RWPE1 (cell line): ENCODE results near the gene CREB3L4.

ENCODE experiments used
- CTCF ChIA-PET: fragments of 350-600 bp; sonication (Branson Sonifier 250); formaldehyde crosslinking; extraction: SDS; loops from one replicate; lab custom pipeline; 2021; lab: Yijun Ruan, JAX
- POLR2A ChIA-PET: fragments of 400-600 bp; formaldehyde crosslinking; extraction: SDS; loops from one replicate; lab custom pipeline; 2020; ENCODE audit warnings: antibody characterized with exemption; ENCODE audit not compliant: low non-redundant PET; lab: Yijun Ruan, JAX
- DNase-seq: peaks from one replicate; pipeline ENCODE4 v3.0.0; 2012; ENCODE audit warnings: low spot score
- H3K27ac ChIP-seq: fragments of 450-650 bp; 2 replicates; pipeline ENCODE4 v1.5.1; 2017
- TF ChIP-seq, protein P1 (sequence below): fragments of 450-650 bp; conservative IDR thresholded peaks from 2 replicates; pipeline ENCODE4 v1.5.1; 2017; ENCODE audit warnings: low read depth, mild to moderate bottlenecking

The CREB3L4 gene

DNA sequence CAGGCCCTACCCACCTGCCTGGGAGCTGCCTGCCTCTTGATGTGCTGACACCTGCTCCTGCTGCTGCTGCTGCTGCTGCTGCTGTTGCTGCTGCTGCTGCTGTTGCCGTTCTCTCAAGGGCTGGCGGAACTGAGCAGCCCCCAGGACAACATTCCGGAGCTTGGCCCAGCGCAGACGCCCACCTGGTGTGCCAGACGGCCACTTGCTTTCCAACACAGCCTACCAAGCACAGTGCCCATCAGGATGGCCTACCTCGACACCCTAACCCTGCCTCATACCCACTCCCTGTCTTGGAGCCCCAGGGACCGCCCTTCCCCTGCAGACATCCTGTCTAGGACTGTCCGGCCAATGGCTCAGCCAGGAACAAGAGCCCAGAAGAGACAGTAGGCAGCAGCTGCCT, 33.0 kb upstream of the CREB3L4 start:
- TF ChIP-seq, protein P1, sequence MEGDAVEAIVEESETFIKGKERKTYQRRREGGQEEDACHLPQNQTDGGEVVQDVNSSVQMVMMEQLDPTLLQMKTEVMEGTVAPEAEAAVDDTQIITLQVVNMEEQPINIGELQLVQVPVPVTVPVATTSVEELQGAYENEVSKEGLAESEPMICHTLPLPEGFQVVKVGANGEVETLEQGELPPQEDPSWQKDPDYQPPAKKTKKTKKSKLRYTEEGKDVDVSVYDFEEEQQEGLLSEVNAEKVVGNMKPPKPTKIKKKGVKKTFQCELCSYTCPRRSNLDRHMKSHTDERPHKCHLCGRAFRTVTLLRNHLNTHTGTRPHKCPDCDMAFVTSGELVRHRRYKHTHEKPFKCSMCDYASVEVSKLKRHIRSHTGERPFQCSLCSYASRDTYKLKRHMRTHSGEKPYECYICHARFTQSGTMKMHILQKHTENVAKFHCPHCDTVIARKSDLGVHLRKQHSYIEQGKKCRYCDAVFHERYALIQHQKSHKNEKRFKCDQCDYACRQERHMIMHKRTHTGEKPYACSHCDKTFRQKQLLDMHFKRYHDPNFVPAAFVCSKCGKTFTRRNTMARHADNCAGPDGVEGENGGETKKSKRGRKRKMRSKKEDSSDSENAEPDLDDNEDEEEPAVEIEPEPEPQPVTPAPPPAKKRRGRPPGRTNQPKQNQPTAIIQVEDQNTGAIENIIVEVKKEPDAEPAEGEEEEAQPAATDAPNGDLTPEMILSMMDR = no peak
- H3K27ac ChIP-seq = no peak overlapping the region
- ChIA-PET CTCF (no interaction called here), POLR2A (no interaction called here)
- DNase-seq = no peak

DNA sequence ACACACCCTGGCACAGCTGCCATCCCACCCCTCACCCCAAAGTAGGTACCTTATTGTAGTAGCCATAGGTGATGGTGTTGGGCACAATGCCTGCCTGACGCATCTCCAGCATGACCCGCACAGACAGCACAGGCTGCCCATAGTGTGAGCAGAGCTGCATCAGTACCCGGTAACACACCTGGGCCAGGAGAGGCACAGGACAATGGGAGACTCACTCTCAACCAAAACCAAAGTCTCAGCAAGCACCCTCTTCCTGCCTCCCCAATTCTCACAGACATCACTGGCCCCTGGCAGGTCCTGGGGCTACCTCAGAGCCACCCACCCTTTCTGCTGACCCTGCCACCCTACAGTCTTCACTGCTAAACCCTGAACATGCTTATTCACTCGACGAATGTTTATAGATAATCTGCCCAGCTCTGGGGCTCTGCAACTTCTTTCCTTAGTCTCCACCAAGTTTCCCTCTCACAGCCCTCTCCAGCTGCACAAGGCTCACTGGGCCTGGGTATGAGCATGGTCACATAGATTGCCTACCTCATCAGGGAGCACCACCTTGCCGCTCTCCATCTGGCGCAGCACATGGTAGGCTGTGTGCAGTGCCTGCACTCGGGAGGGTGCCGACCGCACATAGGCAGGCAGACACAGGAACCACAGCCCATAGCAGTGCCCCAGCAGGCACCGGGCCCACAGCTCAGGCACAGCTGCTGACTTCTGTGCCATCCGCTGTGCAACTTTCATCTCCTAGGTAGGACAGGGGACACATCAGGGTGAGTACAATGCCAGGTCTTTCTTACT, 31.5 kb upstream of the CREB3L4 start:
- ChIA-PET POLR2A (no interaction called here), CTCF (no interaction called here)
- H3K27ac ChIP-seq = peak overlapping the region; percentile 4; the same call in 1 of the 2 replicates
- no peak for DNase-seq
- TF ChIP-seq, protein P1 = no peak

DNA sequence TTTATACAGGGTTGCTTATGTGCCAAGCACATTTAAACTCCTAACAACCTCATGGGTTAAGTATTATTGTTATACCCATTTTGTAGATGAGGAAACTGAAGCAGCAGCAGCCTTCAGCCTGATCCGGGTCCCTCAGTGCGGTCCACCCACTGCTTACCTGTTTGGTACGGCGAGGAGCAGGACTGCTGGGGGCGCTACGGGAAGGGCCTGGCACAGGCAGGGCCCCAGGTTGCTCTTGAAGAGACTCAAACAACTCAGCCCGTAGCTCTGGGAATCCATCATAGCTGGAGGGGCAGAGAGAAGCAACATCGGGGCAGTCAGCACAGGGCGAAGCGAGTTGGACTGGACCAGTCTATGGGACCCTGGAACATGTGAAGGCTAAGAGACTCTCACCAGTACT, 30.4 kb upstream of the CREB3L4 start:
- CTCF ChIA-PET = interaction anchor here (0.5 kb wide), 1 partner anchor 91 kb away, joined by 3 read pairs; no protein-coding TSS in a partner anchor
- POLR2A ChIA-PET = no interaction called here

DNA sequence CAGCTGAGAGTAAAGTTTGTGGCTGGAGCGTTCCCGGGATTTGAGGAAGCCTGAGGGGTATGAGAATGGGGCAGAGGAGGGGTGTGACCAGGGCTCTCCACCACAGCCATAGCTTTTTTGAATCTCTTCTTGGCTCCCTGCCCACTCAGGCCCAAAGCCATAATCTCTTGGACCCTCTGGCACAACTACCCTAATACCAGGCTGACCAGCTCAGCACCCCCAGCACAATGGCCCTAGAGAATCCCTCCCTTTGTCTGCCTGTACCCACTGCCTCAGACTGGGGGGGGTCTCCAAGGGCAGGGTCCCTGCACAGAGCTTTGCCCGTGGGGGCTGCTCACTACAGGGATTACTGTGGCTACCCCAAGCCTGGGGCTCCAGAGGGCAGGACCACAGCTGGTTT, 28.7 kb upstream of the CREB3L4 start:
- POLR2A ChIA-PET = no interaction called here
- TF ChIP-seq, protein P1 = no peak
- DNase-seq = no peak
- peak overlapping the region; percentile 20; the same call in 1 of the 2 replicates for H3K27ac ChIP-seq
- CTCF ChIA-PET = interaction anchor here (0.5 kb wide), 1 partner anchor 39 kb away, joined by 4 read pairs; the partner anchor contains the start of gene JTB

More for the DNA sequence above, 30.4 kb upstream of the CREB3L4 start:
- no peak for DNase-seq
- TF ChIP-seq, protein P1 = no peak
- H3K27ac ChIP-seq = no peak overlapping the region; the same call in 1 of the 2 replicates

DNA sequence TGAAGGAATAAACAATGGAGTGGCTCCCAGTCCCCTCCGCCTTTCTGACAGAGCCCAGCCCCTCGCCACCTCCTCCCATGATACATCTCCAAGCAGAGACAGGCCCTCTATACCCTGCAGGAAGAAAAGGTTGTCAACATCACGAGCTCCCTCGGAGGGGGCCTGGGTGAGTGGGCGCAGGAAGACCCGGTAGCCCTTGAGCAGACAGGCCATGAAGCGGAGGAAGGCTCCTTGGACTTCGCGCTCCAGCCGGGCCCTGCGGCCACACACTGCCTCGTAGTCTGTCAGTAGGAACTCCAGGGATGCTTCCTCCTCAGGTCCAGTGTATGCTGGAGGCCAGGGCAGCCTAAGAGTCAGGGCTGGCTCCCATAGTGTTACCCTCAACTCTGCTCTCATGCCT, 28.2 kb upstream of the CREB3L4 start:
- peak overlapping the region; percentile 20; the same call in 1 of the 2 replicates for H3K27ac ChIP-seq
- ChIA-PET CTCF (interaction anchor here (0.7 kb wide), 1 partner anchor 43 kb away, joined by 3 read pairs; no protein-coding TSS in a partner anchor), POLR2A (interaction anchor here (1.0 kb wide), 1 partner anchor 18 kb away, joined by 5 read pairs; no protein-coding TSS in a partner anchor)
- no peak for DNase-seq
- TF ChIP-seq, protein P1 = no peak

DNA sequence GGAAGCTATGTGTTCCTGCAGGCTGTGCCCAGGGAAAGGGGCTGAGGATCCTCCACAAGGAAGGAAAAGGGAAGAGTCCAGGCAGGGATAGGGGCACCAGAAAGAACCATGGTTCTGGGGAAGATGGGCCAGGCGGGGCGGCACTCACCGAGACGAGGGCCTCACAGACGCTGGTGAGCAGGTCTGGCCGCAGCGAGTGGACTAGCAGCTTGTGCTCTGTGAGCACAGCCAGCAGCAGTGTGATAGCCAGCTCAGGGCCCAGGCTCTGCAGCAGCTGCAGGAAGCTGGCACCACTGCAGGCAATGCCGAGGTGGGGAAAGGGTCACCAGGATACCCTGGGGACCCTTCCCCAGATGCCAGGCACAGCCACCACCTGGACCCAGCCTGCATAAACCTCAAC, 26.9 kb upstream of the CREB3L4 start:
- TF ChIP-seq, protein P1 = no peak
- CTCF ChIA-PET = no interaction called here
- POLR2A ChIA-PET = interaction anchor here (0.7 kb wide), 1 partner anchor 376 kb away, joined by 5 read pairs; no protein-coding TSS in a partner anchor
- DNase-seq = no peak
- H3K27ac ChIP-seq = peak overlapping the region; percentile 20
